ENCODE data around the gene C10orf90.

GRCh38 chr10:126667568-126667967 lies 2.9 kb downstream of the C10orf90 start:
- TF ChIP-seq CTCF (IDR thresholded peaks at IDR 0.05), result no peak
- no peak for TF ChIP-seq EP300 (IDR thresholded peaks at IDR 0.05)
